ENCODE measurements around the gene MAX.

GRCh38 chr14:65109357-65109756 lies 7.0 kb upstream of the MAX start:
- no peak for TF ChIP-seq CTCF (IDR thresholded peaks at IDR 0.05)
- no peak for TF ChIP-seq POLR2A (IDR thresholded peaks at IDR 0.05)
